Esophagus muscularis mucosa (tissue), 2 donors: ENCODE results near the gene NUP133.

ENCODE experiments used
- POLR2A ChIP-seq: fragments of 450-650 bp; IDR thresholded peaks from one replicate; pipeline ENCODE4 v1.6.1; 2017; ENCODE audit warnings: antibody characterized with exemption, moderate library complexity, mild to moderate bottlenecking, low read depth
- POLR2AphosphoS5 ChIP-seq, 2 donors: sonication (generic); formaldehyde crosslinking; IDR thresholded peaks; one replicate each; pipeline ENCODE4 v1.6.1; 2017; ENCODE audit warnings: antibody characterized with exemption in 2 of 2

DNA sequence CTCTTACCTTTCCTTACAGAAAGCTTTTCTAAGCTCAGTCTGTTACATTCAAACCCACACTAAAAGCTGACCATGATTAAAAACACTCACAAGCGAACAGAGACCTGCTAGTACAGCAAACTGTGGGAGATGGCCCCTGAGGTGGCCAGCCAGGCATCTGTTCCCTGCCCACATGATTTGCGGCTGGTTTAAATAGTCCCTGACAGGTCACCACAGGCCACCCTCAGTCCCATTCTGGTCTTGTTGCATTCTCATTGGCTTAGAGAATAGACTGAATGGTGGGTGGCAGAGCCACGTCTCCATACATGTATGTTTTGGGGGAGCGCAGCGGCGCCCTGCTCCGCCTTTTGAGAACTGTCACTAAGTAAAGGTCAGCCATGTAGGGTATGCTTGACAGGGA lies 71.9 kb downstream of the NUP133 start:
- TF ChIP-seq POLR2A, result no peak
- TF ChIP-seq POLR2AphosphoS5 (IDR thresholded peaks at IDR 0.05), result no peak
